SU-DHL-6 (cell line): Measurements from ENCODE around the gene DDX24.

Experiments used
- H2AFZ ChIP-seq: fragments of 200-600 bp; sonication (generic); 2 replicates; pipeline ENCODE4 v1.6.1; 2014; ENCODE audit warnings: low read depth, mild to moderate bottlenecking, moderate library complexity, mixed read lengths, antibody characterized with exemption, low read length; ENCODE audit not compliant: severe bottlenecking
- H3F3A ChIP-seq: fragments of 200-600 bp; shearing (Covaris generic); 2 replicates; pipeline ENCODE4 v1.6.0; 2016; ENCODE audit warnings: antibody characterized with exemption, mild to moderate bottlenecking; ENCODE audit not compliant: insufficient read depth
- H3K27ac ChIP-seq: fragments of 200-600 bp; sonication (generic); 2 replicates; pipeline ENCODE4 v1.5.1; 2016; ENCODE audit warnings: low read depth, mild to moderate bottlenecking, low read length, moderate library complexity, mixed read lengths
- H3K27me3 ChIP-seq: fragments of 200-600 bp; sonication (generic), shearing (Covaris generic); 2 replicates; pipeline ENCODE4 v1.6.0; 2014; ENCODE audit warnings: mild to moderate bottlenecking, low read length
- H3K36me3 ChIP-seq: fragments of 200-600 bp; sonication (generic); 2 replicates; pipeline ENCODE4 v1.6.1; 2014; ENCODE audit warnings: mild to moderate bottlenecking, low read length, mixed read lengths
- H3K4me2 ChIP-seq: fragments of 300-600, 200-600 bp; shearing (Covaris generic), sonication (generic); 2 replicates; pipeline ENCODE4 v1.6.0; 2014; ENCODE audit warnings: low read length, low read depth, mild to moderate bottlenecking; ENCODE audit not compliant: poor library complexity, severe bottlenecking
- H3K4me3 ChIP-seq: fragments of 200-600 bp; sonication (generic); 2 replicates; pipeline ENCODE4 v1.5.1; 2014; ENCODE audit warnings: antibody characterized with exemption, low read length, mild to moderate bottlenecking, mixed read lengths; ENCODE audit not compliant: insufficient read depth, poor library complexity, severe bottlenecking
- H3K79me2 ChIP-seq: fragments of 200-600 bp; sonication (generic); 2 replicates; pipeline ENCODE4 v1.6.1; 2014; ENCODE audit warnings: mild to moderate bottlenecking, low read length, moderate library complexity; ENCODE audit not compliant: insufficient read depth
- H3K9ac ChIP-seq: fragments of 200-600 bp; sonication (generic); 2 replicates; pipeline ENCODE4 v1.7.0; 2014; ENCODE audit warnings: mild to moderate bottlenecking, low read length
- H3K9me2 ChIP-seq: fragments of 200-600 bp; sonication (generic); replicated peaks from 2 replicates; pipeline ENCODE4 v1.6.1; 2014; ENCODE audit warnings: low read length; ENCODE audit not compliant: insufficient read depth
- H3K9me3 ChIP-seq: fragments of 200-600 bp; sonication (generic); 2 replicates; pipeline ENCODE4 v1.6.1; 2014; ENCODE audit warnings: low read length, mixed read lengths; ENCODE audit not compliant: insufficient read depth
- H4K20me1 ChIP-seq: fragments of 200-600 bp; sonication (generic); 2 replicates; pipeline ENCODE4 v1.6.1; 2014; ENCODE audit warnings: low read depth, mild to moderate bottlenecking, antibody characterized with exemption, low read length, moderate library complexity, mixed read lengths
- EZH2phosphoT487 ChIP-seq: fragments of 200-600 bp; sonication (generic), shearing (Covaris generic); conservative IDR thresholded peaks from 2 replicates; pipeline ENCODE4 v1.6.1; 2018; ENCODE audit warnings: mild to moderate bottlenecking, antibody characterized with exemption, low read length, moderate library complexity, mixed read lengths
- TF ChIP-seq, protein P1 (sequence below): fragments of 200-600 bp; sonication (generic); IDR thresholded peaks from one replicate; pipeline ENCODE4 v1.5.1; 2017; ENCODE audit warnings: antibody characterized with exemption, mild to moderate bottlenecking, low read length, moderate library complexity; ENCODE audit not compliant: insufficient read depth, poor library complexity, severe bottlenecking

The DDX24 gene

DNA sequence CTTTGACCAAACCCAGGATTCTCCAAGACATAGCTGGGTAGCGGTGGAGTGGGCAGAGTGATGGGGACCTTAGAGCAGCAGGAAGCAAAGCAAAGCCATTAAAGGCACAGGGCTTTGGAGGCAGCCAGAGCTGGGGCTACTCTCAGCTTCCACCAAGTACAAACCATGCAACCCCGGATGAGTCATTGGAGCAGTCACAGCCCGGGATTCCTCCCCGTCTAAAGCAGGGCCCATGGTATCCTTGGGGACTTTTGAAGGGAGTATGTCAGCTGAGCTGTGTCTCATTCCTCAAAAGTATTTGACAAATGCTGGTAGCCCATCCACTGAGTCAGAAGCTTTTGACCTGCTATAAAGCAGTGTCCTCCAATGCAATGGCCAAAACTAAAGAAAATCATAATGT, 19.8 kb upstream of the DDX24 start:
- no peak overlapping the region for H3K4me2 ChIP-seq
- H3K4me3 ChIP-seq: no peak overlapping the region
- no peaks in the 10 kb centered on the region for H3K9me3 ChIP-seq
- no peak overlapping the region for H2AFZ ChIP-seq
- H3K9me2 ChIP-seq: no peaks in the 10 kb centered on the region
- TF ChIP-seq EZH2phosphoT487: no peak
- TF ChIP-seq, protein P1, sequence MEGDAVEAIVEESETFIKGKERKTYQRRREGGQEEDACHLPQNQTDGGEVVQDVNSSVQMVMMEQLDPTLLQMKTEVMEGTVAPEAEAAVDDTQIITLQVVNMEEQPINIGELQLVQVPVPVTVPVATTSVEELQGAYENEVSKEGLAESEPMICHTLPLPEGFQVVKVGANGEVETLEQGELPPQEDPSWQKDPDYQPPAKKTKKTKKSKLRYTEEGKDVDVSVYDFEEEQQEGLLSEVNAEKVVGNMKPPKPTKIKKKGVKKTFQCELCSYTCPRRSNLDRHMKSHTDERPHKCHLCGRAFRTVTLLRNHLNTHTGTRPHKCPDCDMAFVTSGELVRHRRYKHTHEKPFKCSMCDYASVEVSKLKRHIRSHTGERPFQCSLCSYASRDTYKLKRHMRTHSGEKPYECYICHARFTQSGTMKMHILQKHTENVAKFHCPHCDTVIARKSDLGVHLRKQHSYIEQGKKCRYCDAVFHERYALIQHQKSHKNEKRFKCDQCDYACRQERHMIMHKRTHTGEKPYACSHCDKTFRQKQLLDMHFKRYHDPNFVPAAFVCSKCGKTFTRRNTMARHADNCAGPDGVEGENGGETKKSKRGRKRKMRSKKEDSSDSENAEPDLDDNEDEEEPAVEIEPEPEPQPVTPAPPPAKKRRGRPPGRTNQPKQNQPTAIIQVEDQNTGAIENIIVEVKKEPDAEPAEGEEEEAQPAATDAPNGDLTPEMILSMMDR: no peak
- H3K27me3 ChIP-seq: no peaks in the 10 kb centered on the region
- no peaks in the 10 kb centered on the region for H3K79me2 ChIP-seq
- no peak overlapping the region for H3K27ac ChIP-seq
- no peaks in the 10 kb centered on the region for H3F3A ChIP-seq
- H4K20me1 ChIP-seq: no peaks in the 10 kb centered on the region
- no peak overlapping the region for H3K9ac ChIP-seq
- H3K36me3 ChIP-seq: no peaks in the 10 kb centered on the region

DNA sequence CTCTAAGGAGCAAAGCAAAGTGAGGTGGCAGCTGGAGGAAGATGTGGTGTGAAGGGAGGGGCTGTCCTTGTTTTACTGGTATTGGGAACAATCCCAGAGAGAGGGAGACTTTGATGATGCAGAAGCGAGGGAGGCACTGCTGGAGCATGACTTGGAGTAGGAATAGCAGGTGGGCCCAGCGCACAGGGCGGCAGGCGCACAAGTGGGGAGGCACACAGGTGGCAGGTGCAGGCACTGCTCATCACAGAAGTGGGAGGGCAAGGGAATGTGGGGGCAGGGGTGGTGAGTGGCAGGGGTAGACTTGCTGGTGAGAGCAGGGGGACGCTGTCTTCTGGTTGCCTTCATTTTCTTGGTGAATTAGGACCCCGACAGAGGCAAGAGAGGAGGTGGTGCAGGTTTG, 18.0 kb upstream of the DDX24 start:
- no peak overlapping the region for H3K9ac ChIP-seq
- no peaks in the 10 kb centered on the region for H3K9me3 ChIP-seq
- H3K4me3 ChIP-seq: no peak overlapping the region
- TF ChIP-seq, protein P1: no peak
- TF ChIP-seq EZH2phosphoT487: no peak
- H3F3A ChIP-seq: no peaks in the 10 kb centered on the region
- no peaks in the 10 kb centered on the region for H3K36me3 ChIP-seq
- H3K27ac ChIP-seq: no peak overlapping the region
- no peaks in the 10 kb centered on the region for H4K20me1 ChIP-seq
- no peaks in the 10 kb centered on the region for H3K27me3 ChIP-seq
- H3K4me2 ChIP-seq: no peak overlapping the region
- H3K79me2 ChIP-seq: no peaks in the 10 kb centered on the region
- H3K9me2 ChIP-seq: no peaks in the 10 kb centered on the region
- H2AFZ ChIP-seq: no peak overlapping the region

DNA sequence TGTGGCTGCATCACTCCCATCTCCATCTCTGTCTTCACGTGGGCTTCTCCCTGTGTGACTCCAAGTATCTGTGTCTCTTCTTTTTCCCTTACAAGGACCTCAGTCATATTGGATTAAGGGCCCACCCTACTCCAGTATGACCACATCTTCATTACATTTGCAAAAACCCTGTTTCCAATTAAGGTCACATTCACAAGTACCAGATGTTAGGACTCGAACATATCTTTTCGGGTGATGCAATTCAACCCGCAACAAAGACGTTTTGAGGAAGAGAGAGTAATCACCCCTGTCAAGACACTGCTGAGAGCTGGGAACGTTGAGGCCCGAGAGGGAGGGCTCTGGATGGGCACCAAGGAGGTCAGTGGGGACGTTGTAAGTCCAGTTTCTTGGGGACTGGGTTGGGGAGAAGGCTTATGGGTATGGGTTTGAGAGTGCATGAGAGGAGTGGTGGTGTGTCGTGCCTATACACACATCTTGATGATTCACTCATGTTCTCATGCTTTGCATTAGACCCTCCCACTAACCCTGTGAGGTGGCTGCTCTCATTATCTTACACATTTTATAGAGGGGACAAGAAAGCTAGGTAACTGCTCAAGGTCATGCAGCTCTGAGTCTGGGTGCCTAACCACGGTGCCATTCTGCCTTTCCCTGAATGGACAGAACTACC, 17.5 kb upstream of the DDX24 start:
- Histone ChIP-seq H3K9me3 (no peaks in the 10 kb centered on the region), H3K9ac (no peak overlapping the region), H4K20me1 (no peaks in the 10 kb centered on the region), H3K4me3 (no peak overlapping the region), H2AFZ (no peak overlapping the region), H3F3A (no peaks in the 10 kb centered on the region), H3K27me3 (no peaks in the 10 kb centered on the region), H3K27ac (no peak overlapping the region), H3K4me2 (no peak overlapping the region), H3K36me3 (no peaks in the 10 kb centered on the region), H3K79me2 (no peaks in the 10 kb centered on the region), H3K9me2 (no peaks in the 10 kb centered on the region)
- no peak for TF ChIP-seq EZH2phosphoT487
- TF ChIP-seq, protein P1: no peak
